Endothelial cell of umbilical vein (primary cell): ENCODE data around the gene EMCN. TPM values are rescaled to one million over a fixed set of nuclear protein-coding genes. Genes with fewer than 3 reads are reported as not detected.

Source experiments
- BruUV-seq: library from RNA; stranded (reverse); fragments of 400-500 nt; replicated peaks from 2 replicates; lab custom pipeline; 2021; lab: Mats Ljungman, UMichigan
- CTCF ChIA-PET: fragments of 300-600, 350-600 bp; sonication (Branson Sonifier 250); formaldehyde crosslinking; loops from one replicate; lab custom pipeline; 2021; ENCODE audit warnings: antibody characterized with exemption, inconsistent platforms; lab: Charles Lee
- POLR2A ChIA-PET: fragments of 300-600, 350-600 bp; sonication (Branson Sonifier 250); formaldehyde crosslinking; loops from one replicate; lab custom pipeline; 2021; ENCODE audit warnings: antibody characterized with exemption, inconsistent platforms; lab: Charles Lee
- DNase-seq: peaks from one replicate; pipeline ENCODE4 v3.0.0-alpha.2; 2011; ENCODE audit warnings: low read depth, low spot score
- FAIRE-seq: peaks from 2 replicates; lab custom pipeline; 2011; peaks lifted over from hg19 to GRCh38; lab: Jason Lieb, UNC
- H2AFZ ChIP-seq: 2 replicates; pipeline ENCODE4 v1.6.0; 2012; ENCODE audit warnings: low read depth, low read length, control low read depth, inconsistent platforms
- H3K27ac ChIP-seq: 2 replicates; pipeline ENCODE4 v1.5.1; 2011; ENCODE audit warnings: low read depth, mild to moderate bottlenecking, control low read depth, low read length, moderate library complexity; ENCODE audit not compliant: insufficient read depth
- H3K27me3 ChIP-seq, 2 experiments: 2 replicates each; pipeline versions ENCODE4 v1.6.0 to v1.6.1; 2011; ENCODE audit warnings: low read length in 2 of 2, mixed read lengths in 1 of 2; ENCODE audit not compliant: control insufficient read depth in 2 of 2, insufficient read depth in 2 of 2
- H3K36me3 ChIP-seq, 2 experiments: 2 replicates in 1 of 2; 3 replicates in 1 of 2; pipeline ENCODE4 v1.5.1; 2011; ENCODE audit warnings: low read length in 2 of 2, mild to moderate bottlenecking in 1 of 2, moderate library complexity in 1 of 2; ENCODE audit not compliant: control insufficient read depth in 2 of 2, insufficient read depth in 2 of 2; ENCODE audit errors: extremely low read depth in 1 of 2
- H3K4me1 ChIP-seq: 3 replicates; pipeline ENCODE4 v1.5.1; 2011; ENCODE audit warnings: mild to moderate bottlenecking, low read length; ENCODE audit not compliant: control insufficient read depth, insufficient read depth; ENCODE audit errors: extremely low read depth
- H3K4me2 ChIP-seq: 2 replicates; pipeline ENCODE4 v1.6.1; 2011; ENCODE audit warnings: low read length, control low read depth, mixed read lengths; ENCODE audit not compliant: insufficient read depth
- H3K4me3 ChIP-seq, 3 experiments: fragments of 200-600 bp in 1 of 3; sonication (generic), shearing (Covaris generic) in 1 of 3; replicated peaks in 1 of 3; 2 replicates each; pipeline ENCODE4 v1.5.1; 2011 to 2016; ENCODE audit warnings: control low read depth in 3 of 3, low read length in 3 of 3, mild to moderate bottlenecking in 2 of 3, inconsistent platforms in 1 of 3, low read depth in 1 of 3, moderate library complexity in 1 of 3; ENCODE audit not compliant: insufficient read depth in 1 of 3
- H3K79me2 ChIP-seq: 2 replicates; pipeline ENCODE4 v1.6.0; 2012; ENCODE audit warnings: low read length, inconsistent platforms; ENCODE audit not compliant: control insufficient read depth, insufficient read depth
- H3K9ac ChIP-seq: replicated peaks from 2 replicates; pipeline ENCODE3; 2011; ENCODE audit warnings: low read length, control low read depth; ENCODE audit not compliant: insufficient read depth; ENCODE audit errors: extremely low read depth
- H3K9me1 ChIP-seq: replicated peaks from 3 replicates; pipeline ENCODE4 v1.6.0; 2011; ENCODE audit warnings: mild to moderate bottlenecking, low read length; ENCODE audit not compliant: control insufficient read depth, insufficient read depth; ENCODE audit errors: extremely low read depth
- H3K9me3 ChIP-seq: replicated peaks from 2 replicates; pipeline ENCODE4 v1.5.1; 2012; ENCODE audit warnings: low read length, inconsistent platforms; ENCODE audit not compliant: control insufficient read depth, insufficient read depth
- H4K20me1 ChIP-seq: replicated peaks from 2 replicates; pipeline ENCODE3; 2011; ENCODE audit warnings: mild to moderate bottlenecking, low read length; ENCODE audit not compliant: control insufficient read depth, insufficient read depth; ENCODE audit errors: extremely low read depth
- CTCF ChIP-seq, 2 donors: IDR thresholded peaks; 1 replicate in 1 of 2; 2 replicates in 1 of 2; pipeline ENCODE4 v1.5.1; 2011; ENCODE audit warnings: low read length in 2 of 2, mild to moderate bottlenecking in 2 of 2, moderate library complexity in 2 of 2, control low read depth in 1 of 2, inconsistent platforms in 1 of 2, low read depth in 1 of 2; ENCODE audit not compliant: insufficient read depth in 1 of 2; ENCODE audit errors: extremely low read depth in 1 of 2
- EZH2 ChIP-seq: IDR thresholded peaks from 2 replicates; pipeline ENCODE4 v1.6.1; 2012; ENCODE audit warnings: borderline replicate concordance, low read depth, mild to moderate bottlenecking, moderate library complexity, low read length, inconsistent platforms; ENCODE audit not compliant: severe bottlenecking
- FOS ChIP-seq: IDR thresholded peaks from 2 replicates; pipeline ENCODE4 v1.6.1; 2011; ENCODE audit warnings: mild to moderate bottlenecking, low read length, moderate library complexity, borderline replicate concordance; ENCODE audit not compliant: insufficient read depth
- GATA2 ChIP-seq: IDR thresholded peaks from 2 replicates; pipeline ENCODE4 v1.7.0; 2011; ENCODE audit warnings: low read depth, mild to moderate bottlenecking, moderate library complexity, mixed read lengths, low read length; ENCODE audit not compliant: insufficient read length, insufficient read depth
- JUN ChIP-seq: IDR thresholded peaks from 2 replicates; pipeline ENCODE4 v1.6.1; 2011; ENCODE audit warnings: borderline replicate concordance, low read depth; ENCODE audit not compliant: insufficient read length, insufficient read depth
- MAX ChIP-seq: IDR thresholded peaks from 2 replicates; pipeline ENCODE4 v1.6.1; 2011; ENCODE audit not compliant: insufficient read depth, insufficient read length
- MYC ChIP-seq: IDR thresholded peaks from one replicate; pipeline ENCODE4 v1.6.1; 2011; ENCODE audit warnings: mild to moderate bottlenecking, low read depth, low read length
- POLR2A ChIP-seq: IDR thresholded peaks from 2 replicates; pipeline ENCODE4 v1.6.1; 2012; ENCODE audit warnings: low read depth, mild to moderate bottlenecking, control low read depth, low read length
- POLR2AphosphoS5 ChIP-seq: IDR thresholded peaks from 2 replicates; pipeline ENCODE4 v1.6.1; 2012; ENCODE audit warnings: low read depth, mild to moderate bottlenecking, control low read depth, low read length, moderate library complexity; ENCODE audit not compliant: insufficient read depth
- dilution Hi-C: fragments of 300-500 bp; cut with MboI; formaldehyde crosslinking; loops from one replicate; pipeline ENCODE4 v1.15.0; 2019; ENCODE audit warnings: low sequenced_read_pairs; ENCODE audit not compliant: extremely low pct_ligation_motif_present
- intact Hi-C: fragments of 100-400 bp; cut with micrococcal nuclease; formaldehyde crosslinking; loops from one replicate; pipeline ENCODE4 v1.10.0; 2022
- polyA plus RNA-seq, 4 experiments: library from polyadenylated mRNA; depleted of rRNA in 3 of 4; stranded (reverse) in 3 of 4; unstranded in 1 of 4; fragments of >200 nt; gene quantifications; 2 replicates each; pipeline versions ENCODE4 v1.2.1 to v1.2.3, GENCODE V29; 2011 to 2012; ENCODE audit warnings: missing spikeins in 1 of 4
- total RNA-seq: library from RNA; stranded (reverse); gene quantifications from 2 replicates; pipeline ENCODE4 v1.2.3, GENCODE V29; 2021

Gene EMCN
- total and polyA plus RNA-seq, 2 donors (not counting 3 experiments of a cell fraction or from before 2014, with no cell fraction given): 51.6 to 97.3 TPM

GRCh38 chr4:100547541-100548199 is 29.8 kb upstream of the EMCN start:
- no peaks in the 10 kb centered on the region for H3K27me3 ChIP-seq
- H3K9ac ChIP-seq: no peak overlapping the region
- H3K4me1 ChIP-seq: peaks cover 16% of the 10 kb centered on the region
- H3K36me3 ChIP-seq: no peaks in the 10 kb centered on the region
- H3K27ac ChIP-seq: no peak overlapping the region
- ChIA-PET POLR2A (interaction anchor here (0.6 kb wide), 1 partner anchor 49 kb away, joined by 3 read pairs; no protein-coding TSS in a partner anchor), CTCF (interaction anchor here (1.2 kb wide), 1 partner anchor 47 kb away, joined by 3 read pairs; no protein-coding TSS in a partner anchor)
- H3K4me3 ChIP-seq: no peak overlapping the region
- no peaks in the 10 kb centered on the region for H3K9me1 ChIP-seq
- no peak overlapping the region for H2AFZ ChIP-seq
- intact Hi-C loops: loop anchor here (10.0 kb wide), 1 partner anchor 107 kb away; no protein-coding TSS in a partner anchor
- DNase-seq (no peak), FAIRE-seq (no peak)
- dilution Hi-C loops: no loop called here
- no peaks in the 10 kb centered on the region for H3K79me2 ChIP-seq
- TF ChIP-seq MYC (no peak), GATA2 (no peak), CTCF (IDR thresholded peaks at IDR 0.05; ENCODE audit: extremely low read depth in 1 of 2, insufficient read depth in 1 of 2, low read depth in 1 of 2, low read length in 2 of 2) (no peak), POLR2AphosphoS5 (no peak), EZH2 (no peak), POLR2A (no peak), JUN (no peak), MAX (no peak), FOS (no peak)
- no peak overlapping the region for H3K4me2 ChIP-seq
- BruUV-seq: no TSS peak
- no peaks in the 10 kb centered on the region for H4K20me1 ChIP-seq
- H3K9me3 ChIP-seq: no peaks in the 10 kb centered on the region
